GM18517 (cell line): ENCODE data around the gene ARIH1.
"Not testable (repeated sequence)": the region's sequence is repeated elsewhere in the genome, so short reads cannot be mapped to it uniquely, and the experiment has no call there.

Source experiments
- ATAC-seq: cut with Tn5 transposase; IDR thresholded peaks from one replicate; pipeline ENCODE4 v1.9.1; 2021; ENCODE audit warnings: mild to moderate bottlenecking, moderate library complexity; ENCODE audit not compliant: unreplicated experiment

The ARIH1 gene

GRCh38 chr15:72473614-72474465 lies at the start of gene ARIH1:
ARIH1 (plus strand) TSS chr15:72474330; CDS start chr15:72474640, 310 bp downstream.
- peak; percentile 71 for ATAC-seq

GRCh38 chr15:72426753-72427152 lies 47.4 kb upstream of the ARIH1 start:
- no peak for ATAC-seq

DNA sequence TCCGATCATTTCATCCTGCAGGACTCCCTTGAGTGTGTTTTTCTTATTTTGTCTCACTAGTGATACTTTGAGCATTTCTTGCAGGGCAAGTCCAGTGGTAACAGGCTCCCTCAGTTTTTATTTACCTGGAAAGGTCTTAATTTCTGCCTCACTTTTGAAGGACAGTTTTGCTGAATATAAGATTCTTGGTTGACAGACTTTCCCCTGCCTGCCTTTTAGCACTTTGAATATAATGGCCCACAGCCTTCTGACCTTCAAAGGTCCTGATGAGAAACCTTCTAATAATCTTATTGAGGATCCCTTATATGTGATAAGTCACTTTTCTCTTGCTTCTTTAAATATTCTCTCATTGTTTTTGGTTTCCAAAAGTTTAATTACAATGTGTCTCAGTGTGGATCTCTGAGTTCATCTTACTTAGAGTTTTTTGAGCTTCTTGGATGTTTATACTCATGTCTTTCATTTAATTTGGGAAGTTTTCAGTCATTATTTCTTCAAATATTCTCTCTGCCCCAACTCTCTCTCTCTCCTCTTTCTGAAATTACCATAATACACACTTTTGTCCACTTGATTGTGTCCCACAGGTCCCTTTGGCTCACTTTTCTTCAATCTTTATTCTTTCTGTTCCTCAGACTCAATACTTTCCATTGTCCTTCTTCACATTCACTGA lies 36.3 kb upstream of the ARIH1 start:
- ATAC-seq: no peak

- ATAC-seq: not testable (repeated sequence)
Observed at GRCh38 chr15:72442848-72443247, 31.3 kb upstream of the ARIH1 start.

GRCh38 chr15:72445426-72445825 lies 28.7 kb upstream of the ARIH1 start:
- no peak for ATAC-seq

- no peak for ATAC-seq
Observed at GRCh38 chr15:72450805-72451204, 23.3 kb upstream of the ARIH1 start.

GRCh38 chr15:72451224-72451623 lies 22.9 kb upstream of the ARIH1 start:
- no peak for ATAC-seq

- ATAC-seq: no peak
Observed at GRCh38 chr15:72456684-72457083, 17.4 kb upstream of the ARIH1 start.

GRCh38 chr15:72460402-72460801 lies 13.7 kb upstream of the ARIH1 start:
- ATAC-seq: no peak

DNA sequence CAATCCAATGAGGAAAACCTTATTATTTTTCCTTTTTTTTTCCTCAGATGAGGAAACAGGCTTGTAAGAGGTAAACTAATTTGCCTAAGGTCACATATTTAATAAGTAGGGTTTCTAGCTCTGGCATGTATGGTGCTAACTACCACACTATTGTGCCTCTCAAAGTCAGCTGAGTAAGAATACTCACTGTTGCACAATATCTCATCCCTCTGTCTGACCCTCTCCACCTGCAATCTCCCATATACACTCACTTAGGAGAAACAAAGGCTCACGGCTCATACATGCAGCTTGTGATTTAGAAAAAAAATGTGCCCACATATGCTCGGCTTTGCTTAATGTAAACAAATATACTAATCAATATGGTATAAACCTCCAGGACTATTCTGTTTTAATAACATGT lies 10.4 kb upstream of the ARIH1 start:
- no peak for ATAC-seq

- ATAC-seq: no peak
Observed at GRCh38 chr15:72464251-72464650, 9.9 kb upstream of the ARIH1 start.

- ATAC-seq: no peak
Observed at GRCh38 chr15:72468103-72468502, 6.0 kb upstream of the ARIH1 start.

GRCh38 chr15:72472992-72473610 lies 1.0 kb upstream of the ARIH1 start:
- no peak for ATAC-seq

DNA sequence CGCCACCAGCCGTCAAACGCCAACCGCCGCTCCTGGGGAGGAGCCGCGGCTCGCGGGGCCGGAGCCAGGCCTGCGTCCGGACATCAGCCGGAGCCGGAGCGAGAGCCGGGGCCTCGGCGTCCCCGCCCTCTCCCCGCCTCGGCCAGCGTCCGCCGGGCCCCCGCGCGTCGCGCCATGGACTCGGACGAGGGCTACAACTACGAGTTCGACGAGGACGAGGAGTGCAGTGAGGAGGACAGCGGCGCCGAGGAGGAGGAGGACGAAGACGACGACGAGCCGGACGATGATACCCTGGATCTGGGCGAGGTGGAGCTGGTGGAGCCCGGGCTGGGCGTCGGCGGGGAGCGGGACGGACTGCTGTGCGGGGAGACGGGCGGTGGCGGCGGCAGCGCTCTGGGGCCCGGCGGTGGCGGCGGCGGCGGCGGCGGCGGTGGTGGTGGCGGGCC lies 359 bp downstream of the ARIH1 start:
- no peak for ATAC-seq

DNA sequence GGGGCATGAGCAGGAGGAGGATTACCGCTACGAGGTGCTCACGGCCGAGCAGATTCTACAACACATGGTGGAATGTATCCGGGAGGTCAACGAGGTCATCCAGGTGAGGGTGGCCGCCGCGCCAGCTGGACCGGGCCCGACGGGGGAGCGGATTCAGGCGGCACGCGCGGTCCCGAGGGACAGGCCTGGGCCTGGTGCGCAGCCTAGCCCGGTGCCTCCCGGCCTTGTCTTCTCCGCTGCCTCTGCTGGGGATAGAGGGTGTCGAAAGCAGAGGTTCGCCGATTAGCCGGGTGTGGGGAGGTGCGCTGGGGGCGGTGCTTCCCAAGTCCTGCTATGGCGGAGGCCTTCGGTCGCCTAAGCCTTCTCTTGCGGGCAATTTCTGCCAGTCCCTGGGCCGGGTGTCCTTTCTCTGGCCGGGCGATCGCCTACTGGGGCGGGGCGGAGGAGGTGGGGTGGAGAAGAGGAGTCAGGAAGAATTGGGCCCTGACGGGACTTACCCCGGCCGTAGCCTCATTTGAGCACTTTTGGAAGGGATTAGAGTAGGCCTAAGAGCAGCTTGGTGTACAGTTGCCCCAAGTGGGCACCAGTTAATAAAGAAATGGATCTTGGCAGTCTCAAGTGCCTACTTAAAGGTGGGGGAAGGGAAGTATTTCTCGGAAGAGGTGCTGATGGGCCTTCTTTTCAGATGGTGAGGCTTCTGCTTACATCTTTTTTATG lies 940 bp downstream of the ARIH1 start:
- peak; percentile 30 for ATAC-seq

DNA sequence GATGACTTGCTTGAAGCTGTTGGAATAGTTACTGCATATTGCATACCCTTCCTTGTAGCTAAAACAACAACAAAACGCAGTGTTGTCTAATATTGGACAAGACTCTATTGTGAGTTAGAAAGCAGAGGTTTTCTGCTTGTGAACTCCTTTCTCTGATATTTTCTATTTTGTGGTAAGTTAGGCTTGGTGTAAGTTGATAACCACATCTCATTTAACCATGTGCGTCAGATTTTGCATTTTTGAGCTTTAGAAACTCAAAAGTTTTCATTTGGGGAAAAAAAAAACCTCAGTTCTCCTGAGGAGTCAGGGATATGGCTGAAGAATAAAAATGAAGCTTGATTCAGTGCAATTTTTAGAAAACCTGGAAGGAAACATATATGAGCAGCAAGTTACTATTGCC lies 1.5 kb downstream of the ARIH1 start:
- no peak for ATAC-seq

DNA sequence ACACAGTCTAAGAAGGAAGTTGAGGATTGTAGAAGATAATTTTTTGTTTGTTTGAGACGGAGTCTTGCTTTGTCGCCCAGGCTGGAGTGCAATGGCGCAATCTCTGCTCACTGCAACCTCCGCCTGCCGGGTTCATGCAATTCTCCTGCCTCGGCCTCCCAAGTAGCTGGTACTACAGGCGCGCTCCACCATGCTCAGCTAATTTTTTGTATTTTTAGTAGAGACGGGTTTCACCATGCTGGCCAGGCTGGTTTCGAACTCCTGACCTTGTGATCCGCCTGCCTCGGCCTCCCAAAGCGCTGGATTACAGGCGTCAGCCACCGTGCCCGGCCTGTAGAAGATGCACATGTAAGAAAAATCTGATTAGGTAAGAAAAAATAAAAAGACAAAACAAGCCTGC lies 2.2 kb downstream of the ARIH1 start:
- ATAC-seq: not testable (repeated sequence)

DNA sequence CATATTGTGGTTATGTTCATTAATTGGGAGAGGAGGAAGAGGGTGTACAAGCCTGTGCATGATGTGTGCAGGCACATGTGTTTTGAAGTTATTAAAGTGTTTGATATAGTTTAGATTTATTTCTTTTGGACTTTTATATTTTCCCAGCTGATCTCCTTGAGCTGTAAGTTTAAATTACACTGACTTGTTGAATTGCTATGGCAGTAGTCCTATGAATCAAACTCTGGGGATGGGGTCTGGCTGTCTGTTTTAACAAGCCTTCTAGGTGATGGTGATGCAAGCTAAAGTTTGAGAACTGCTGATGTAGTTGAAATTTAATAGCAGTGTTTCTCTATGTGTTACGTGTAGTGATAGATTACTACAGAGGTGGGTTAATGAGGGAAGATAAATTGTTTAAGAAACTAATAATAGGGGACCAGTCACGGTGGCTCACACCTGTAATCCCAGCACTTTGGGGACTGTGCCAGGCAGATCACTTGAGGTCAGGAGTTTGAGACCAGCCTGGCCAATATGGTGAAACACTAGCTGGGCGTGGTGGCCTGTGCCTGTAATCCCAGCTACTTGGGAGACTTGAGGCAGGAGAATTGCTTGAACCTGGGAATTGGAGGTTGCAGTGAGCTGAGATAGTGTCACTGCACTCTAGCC lies 7.0 kb downstream of the ARIH1 start:
- no peak for ATAC-seq

DNA sequence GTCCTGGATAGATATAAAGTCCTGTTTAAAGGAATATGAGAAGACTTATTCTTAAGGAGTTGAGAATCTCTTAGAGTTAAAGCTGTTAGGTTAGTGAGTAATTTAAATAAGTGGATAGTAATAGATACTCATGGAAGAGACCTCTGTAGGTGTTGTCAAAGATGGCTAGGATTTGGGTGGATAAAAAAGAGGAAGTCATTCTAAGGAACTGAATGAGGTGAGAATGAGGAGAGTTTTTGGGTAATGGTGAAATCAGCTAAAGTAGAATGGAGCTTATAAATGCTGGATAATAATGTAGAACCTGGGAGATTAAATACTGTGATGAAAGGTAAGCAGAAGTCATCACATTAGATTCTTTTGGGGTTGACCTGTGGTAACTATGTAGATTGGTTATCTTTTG lies 8.1 kb downstream of the ARIH1 start:
- no peak for ATAC-seq

- no peak for ATAC-seq
Observed at GRCh38 chr15:72483279-72483678, 9.1 kb downstream of the ARIH1 start.

DNA sequence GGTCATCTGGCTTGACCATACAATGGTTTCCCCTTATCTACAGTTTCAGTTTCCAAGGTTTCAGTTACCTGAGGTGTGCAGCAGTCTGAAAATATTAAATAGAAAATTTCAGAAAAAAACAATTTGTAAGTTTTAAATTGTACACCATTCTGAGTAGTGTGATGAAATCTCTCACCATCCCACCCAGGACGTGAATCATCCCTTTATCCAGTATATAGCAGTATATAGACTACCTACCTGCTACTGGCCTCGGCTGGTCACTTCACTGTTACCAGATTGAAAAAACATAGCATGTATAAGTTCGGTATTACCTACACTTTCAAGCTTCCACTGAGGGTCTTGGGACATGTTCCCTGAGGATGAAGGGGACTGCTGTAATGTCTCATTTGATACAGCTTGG lies 12.0 kb downstream of the ARIH1 start:
- no peak for ATAC-seq
